ENCODE data around the gene D2HGDH.
"Not testable (repeated sequence)": the region's sequence is repeated elsewhere in the genome, so short reads cannot be mapped to it uniquely, and the experiment has no call there.

D2HGDH gene

GRCh38 chr2:241788572-241788971 is 54.1 kb downstream of the D2HGDH start:
- H3K27me3 ChIP-seq (ENCODE audit: insufficient read depth, low read length, poor library complexity): no peaks in the 10 kb centered on the region
- no peak overlapping the region for H3K27ac ChIP-seq (ENCODE audit: low read length)
- H3K36me3 ChIP-seq (ENCODE audit: insufficient read depth, low read length): no peaks in the 10 kb centered on the region
- no peak overlapping the region for H3K9ac ChIP-seq (ENCODE audit: low read depth, low read length)
- no peaks in the 10 kb centered on the region for H4K20me1 ChIP-seq (ENCODE audit: insufficient read depth, low read length)
- TF ChIP-seq, protein P1, sequence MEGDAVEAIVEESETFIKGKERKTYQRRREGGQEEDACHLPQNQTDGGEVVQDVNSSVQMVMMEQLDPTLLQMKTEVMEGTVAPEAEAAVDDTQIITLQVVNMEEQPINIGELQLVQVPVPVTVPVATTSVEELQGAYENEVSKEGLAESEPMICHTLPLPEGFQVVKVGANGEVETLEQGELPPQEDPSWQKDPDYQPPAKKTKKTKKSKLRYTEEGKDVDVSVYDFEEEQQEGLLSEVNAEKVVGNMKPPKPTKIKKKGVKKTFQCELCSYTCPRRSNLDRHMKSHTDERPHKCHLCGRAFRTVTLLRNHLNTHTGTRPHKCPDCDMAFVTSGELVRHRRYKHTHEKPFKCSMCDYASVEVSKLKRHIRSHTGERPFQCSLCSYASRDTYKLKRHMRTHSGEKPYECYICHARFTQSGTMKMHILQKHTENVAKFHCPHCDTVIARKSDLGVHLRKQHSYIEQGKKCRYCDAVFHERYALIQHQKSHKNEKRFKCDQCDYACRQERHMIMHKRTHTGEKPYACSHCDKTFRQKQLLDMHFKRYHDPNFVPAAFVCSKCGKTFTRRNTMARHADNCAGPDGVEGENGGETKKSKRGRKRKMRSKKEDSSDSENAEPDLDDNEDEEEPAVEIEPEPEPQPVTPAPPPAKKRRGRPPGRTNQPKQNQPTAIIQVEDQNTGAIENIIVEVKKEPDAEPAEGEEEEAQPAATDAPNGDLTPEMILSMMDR (IDR thresholded peaks at IDR 0.05; ENCODE audit: borderline replicate concordance, extremely low read depth, low read length, poor library complexity, severe bottlenecking): no peak
- TF ChIP-seq EZH2 (IDR thresholded peaks at IDR 0.05; ENCODE audit: borderline replicate concordance, low read depth, low read length, severe bottlenecking): no peak
- H3K4me1 ChIP-seq (ENCODE audit: insufficient read depth, low read length): no peaks in the 10 kb centered on the region
- no peaks in the 10 kb centered on the region for H3K79me2 ChIP-seq (ENCODE audit: insufficient read depth, low read length)
- H2AFZ ChIP-seq (ENCODE audit: low read depth, low read length): no peak overlapping the region
- ATAC-seq (ENCODE audit: insufficient read depth, low read depth): no peak
- DNase-seq: no peak
- H3K9me3 ChIP-seq (ENCODE audit: insufficient read depth, low read length, severe bottlenecking): no peaks in the 10 kb centered on the region
- no peak overlapping the region for H3K4me3 ChIP-seq (ENCODE audit: low read depth in 1 of 2, low read length in 2 of 2)
- H3K4me2 ChIP-seq (ENCODE audit: insufficient read depth, low read length): no peak overlapping the region

- H3K79me2 ChIP-seq (ENCODE audit: insufficient read depth, low read length); ATAC-seq (ENCODE audit: insufficient read depth, low read depth); H3K4me1 ChIP-seq (ENCODE audit: insufficient read depth, low read length); H3K9me3 ChIP-seq (ENCODE audit: insufficient read depth, low read length, severe bottlenecking); H3K36me3 ChIP-seq (ENCODE audit: insufficient read depth, low read length); DNase-seq; H3K4me3 ChIP-seq (ENCODE audit: low read depth in 1 of 2, low read length in 2 of 2); H3K9ac ChIP-seq (ENCODE audit: low read depth, low read length); H3K4me2 ChIP-seq (ENCODE audit: insufficient read depth, low read length); H3K27me3 ChIP-seq (ENCODE audit: insufficient read depth, low read length, poor library complexity); H4K20me1 ChIP-seq (ENCODE audit: insufficient read depth, low read length); H3K27ac ChIP-seq (ENCODE audit: low read length); H2AFZ ChIP-seq (ENCODE audit: low read depth, low read length): not testable (repeated sequence)
Observed at GRCh38 chr2:241791385-241791784, 57.0 kb downstream of the D2HGDH start.

DNA sequence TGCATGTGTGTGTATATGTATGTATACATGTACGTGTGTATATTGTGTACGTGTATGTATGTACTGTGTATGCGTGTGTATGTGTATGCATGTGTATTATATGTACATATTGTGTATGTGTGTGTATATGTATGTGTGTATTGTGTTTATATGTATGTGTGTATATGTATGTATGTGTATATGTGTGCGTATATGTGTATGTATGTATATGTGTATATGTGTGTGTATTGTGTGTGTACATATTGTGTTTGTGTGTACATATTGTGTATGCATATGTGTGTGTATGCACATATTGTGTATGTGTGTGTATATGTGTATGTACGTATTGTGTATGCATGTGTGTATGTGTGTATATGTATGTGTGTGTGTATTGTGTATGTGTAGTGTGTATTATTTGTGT is 59.0 kb downstream of the D2HGDH start:
- H3K27me3 ChIP-seq (ENCODE audit: insufficient read depth, low read length, poor library complexity): no peaks in the 10 kb centered on the region
- H3K4me3 ChIP-seq (ENCODE audit: low read depth in 1 of 2, low read length in 2 of 2): no peak overlapping the region
- no peaks in the 10 kb centered on the region for H3K36me3 ChIP-seq (ENCODE audit: insufficient read depth, low read length)
- H3K4me1 ChIP-seq (ENCODE audit: insufficient read depth, low read length): no peaks in the 10 kb centered on the region
- no peak overlapping the region for H3K9ac ChIP-seq (ENCODE audit: low read depth, low read length)
- ATAC-seq (ENCODE audit: insufficient read depth, low read depth): no peak
- no peak overlapping the region for H3K4me2 ChIP-seq (ENCODE audit: insufficient read depth, low read length)
- no peaks in the 10 kb centered on the region for H3K9me3 ChIP-seq (ENCODE audit: insufficient read depth, low read length, severe bottlenecking)
- no peak for DNase-seq
- H4K20me1 ChIP-seq (ENCODE audit: insufficient read depth, low read length): no peaks in the 10 kb centered on the region; the same call in 1 of the 2 replicates
- TF ChIP-seq, protein P1 (IDR thresholded peaks at IDR 0.05; ENCODE audit: borderline replicate concordance, extremely low read depth, low read length, poor library complexity, severe bottlenecking): no peak
- no peak for TF ChIP-seq EZH2 (IDR thresholded peaks at IDR 0.05; ENCODE audit: borderline replicate concordance, low read depth, low read length, severe bottlenecking)
- H3K79me2 ChIP-seq (ENCODE audit: insufficient read depth, low read length): no peaks in the 10 kb centered on the region
- H2AFZ ChIP-seq (ENCODE audit: low read depth, low read length): no peak overlapping the region
- no peak overlapping the region for H3K27ac ChIP-seq (ENCODE audit: low read length)

- no peaks in the 10 kb centered on the region for H3K27me3 ChIP-seq (ENCODE audit: insufficient read depth, low read length, poor library complexity)
- H3K4me3 ChIP-seq (ENCODE audit: low read depth in 1 of 2, low read length in 2 of 2): no peak overlapping the region
- no peak overlapping the region for H3K27ac ChIP-seq (ENCODE audit: low read length)
- H2AFZ ChIP-seq (ENCODE audit: low read depth, low read length): no peak overlapping the region
- no peaks in the 10 kb centered on the region for H3K36me3 ChIP-seq (ENCODE audit: insufficient read depth, low read length)
- H3K4me2 ChIP-seq (ENCODE audit: insufficient read depth, low read length): no peak overlapping the region
- no peaks in the 10 kb centered on the region for H3K9me3 ChIP-seq (ENCODE audit: insufficient read depth, low read length, severe bottlenecking)
- peaks cover 2% of the 10 kb centered on the region; the same call in 1 of the 2 replicates for H4K20me1 ChIP-seq (ENCODE audit: insufficient read depth, low read length)
- no peak overlapping the region for H3K9ac ChIP-seq (ENCODE audit: low read depth, low read length)
- no peaks in the 10 kb centered on the region for H3K79me2 ChIP-seq (ENCODE audit: insufficient read depth, low read length)
- no peak for TF ChIP-seq EZH2 (IDR thresholded peaks at IDR 0.05; ENCODE audit: borderline replicate concordance, low read depth, low read length, severe bottlenecking)
- TF ChIP-seq, protein P1 (IDR thresholded peaks at IDR 0.05; ENCODE audit: borderline replicate concordance, extremely low read depth, low read length, poor library complexity, severe bottlenecking): no peak
- DNase-seq (no peak), ATAC-seq (ENCODE audit: insufficient read depth, low read depth) (no peak)
- no peaks in the 10 kb centered on the region for H3K4me1 ChIP-seq (ENCODE audit: insufficient read depth, low read length)
Observed at GRCh38 chr2:241794250-241794823, 59.9 kb downstream of the D2HGDH start.
